A549 (cell line): Measurements from ENCODE around the gene SYCP2. TPM values are rescaled to one million over a fixed set of nuclear protein-coding genes. Genes with fewer than 3 reads are reported as not detected.

Source experiments
- ATAC-seq, 2 experiments: fragments of 200-7000 bp in 1 of 2; fragments of >200 bp in 1 of 2; cut with Nextera tagmentation in 1 of 2; cut with Tn5 transposase in 1 of 2; 3 replicates each; pipeline versions ENCODE4 v1.8.0 to v1.9.1; 2018 to 2020; ENCODE audit warnings: mild to moderate bottlenecking in 1 of 2, moderate library complexity in 1 of 2
- CTCF ChIA-PET: fragments of 300-600 bp; sonication (Branson Sonifier 250); formaldehyde crosslinking; extraction: SDS; loops from one replicate; lab custom pipeline; 2021; ENCODE audit warnings: antibody characterized with exemption, inconsistent platforms; lab: Yijun Ruan, JAX
- POLR2A ChIA-PET: fragments of 350-600 bp; formaldehyde crosslinking; extraction: SDS; loops from one replicate; lab custom pipeline; 2021; ENCODE audit warnings: antibody characterized with exemption, inconsistent platforms; lab: Yijun Ruan, JAX
- DNase-seq, 2 experiments: peaks; one replicate each; pipeline versions ENCODE4 v3.0.0 to v3.0.0-alpha.2; 2011 to 2016; ENCODE audit warnings: low read depth in 1 of 2, low spot score in 1 of 2
- FAIRE-seq: peaks from 2 replicates; lab custom pipeline; 2011; peaks lifted over from hg19 to GRCh38; lab: Jason Lieb, UNC
- H3K27ac ChIP-seq, 2 experiments: fragments of >200 bp; sonication (Bioruptor Twin); formaldehyde crosslinking; 3 replicates each; pipeline ENCODE4 v1.5.1; 2016 to 2017
- H3K4me1 ChIP-seq: fragments of >200 bp; sonication (Bioruptor Twin); formaldehyde crosslinking; 3 replicates; pipeline ENCODE4 v1.6.1; 2016
- H3K4me2 ChIP-seq: fragments of >200 bp; sonication (Bioruptor Twin); formaldehyde crosslinking; 3 replicates; pipeline ENCODE4 v1.6.1; 2016
- H3K4me3 ChIP-seq: fragments of >200 bp; sonication (Bioruptor Twin); formaldehyde crosslinking; 3 replicates; pipeline ENCODE4 v1.5.1; 2016
- H3K9me3 ChIP-seq: fragments of >200 bp; sonication (Bioruptor Twin); formaldehyde crosslinking; 3 replicates; pipeline ENCODE4 v1.6.1; 2016
- CBX2 ChIP-seq: fragments of 200-600 bp; sonication (generic); IDR thresholded peaks from 2 replicates; pipeline ENCODE4 v1.6.1; 2016; ENCODE audit warnings: low read depth, mild to moderate bottlenecking, borderline replicate concordance
- CEBPB ChIP-seq, 2 experiments: fragments of >200 bp in 1 of 2; sonication (Bioruptor Twin) in 1 of 2; formaldehyde crosslinking in 1 of 2; IDR thresholded peaks; 2 replicates each; pipeline ENCODE4 v1.6.1; 2012 to 2016
- CHD2 ChIP-seq: fragments of 150-350 bp; IDR thresholded peaks from 2 replicates; pipeline ENCODE4 v1.6.1; 2014; ENCODE audit warnings: low read length; ENCODE audit not compliant: partially characterized antibody
- EHF ChIP-seq: fragments of 250-450 bp; sonication (Bioruptor Pico); IDR thresholded peaks from 2 replicates; pipeline ENCODE4 v1.5.0; 2020; ENCODE audit warnings: mild to moderate bottlenecking
- FOSB ChIP-seq: fragments of 250-450 bp; sonication (Bioruptor Pico); IDR thresholded peaks from 2 replicates; pipeline ENCODE4 v1.5.0; 2020; ENCODE audit warnings: mild to moderate bottlenecking, moderate library complexity
- HEYL ChIP-seq: fragments of 250-450 bp; sonication (Bioruptor Pico); IDR thresholded peaks from 2 replicates; pipeline ENCODE4 v1.8.0; 2021; ENCODE audit warnings: mild to moderate bottlenecking, moderate library complexity
- JUN ChIP-seq, 2 experiments: fragments of >200 bp; sonication (Bioruptor Twin); formaldehyde crosslinking; IDR thresholded peaks; 2 replicates in 1 of 2; 3 replicates in 1 of 2; pipeline ENCODE4 v1.6.1; 2016 to 2017
- KDM5A ChIP-seq: fragments of 200-600 bp; sonication (generic); IDR thresholded peaks from 2 replicates; pipeline ENCODE4 v1.6.1; 2016; ENCODE audit warnings: antibody characterized with exemption, mild to moderate bottlenecking
- MAZ ChIP-seq: fragments of 150-350 bp; IDR thresholded peaks from 2 replicates; pipeline ENCODE4 v1.6.1; 2014; ENCODE audit warnings: antibody characterized with exemption, low read depth, low read length, borderline replicate concordance
- PHF8 ChIP-seq: fragments of 200-600 bp; sonication (generic); IDR thresholded peaks from 2 replicates; pipeline ENCODE4 v1.6.1; 2016; ENCODE audit warnings: low read depth, mild to moderate bottlenecking, antibody characterized with exemption, moderate library complexity, borderline replicate concordance
- POLR2AphosphoS2 ChIP-seq: conservative IDR thresholded peaks from 2 replicates; pipeline ENCODE4 v1.6.1; 2012; ENCODE audit warnings: low read length, improper control_type of control experiment, inconsistent platforms
- RAD21 ChIP-seq, 2 experiments: fragments of >200 bp in 1 of 2; sonication (Bioruptor Twin) in 1 of 2; formaldehyde crosslinking in 1 of 2; IDR thresholded peaks in 1 of 2; conservative IDR thresholded peaks in 1 of 2; 2 replicates in 1 of 2; 3 replicates in 1 of 2; pipeline ENCODE4 v1.6.1; 2012 to 2018; ENCODE audit warnings: inconsistent platforms in 1 of 2
- RARB ChIP-seq: fragments of 250-450 bp; sonication (Bioruptor Pico); IDR thresholded peaks from 2 replicates; pipeline ENCODE4 v1.8.0; 2021; ENCODE audit warnings: mild to moderate bottlenecking, moderate library complexity
- RCOR1 ChIP-seq: fragments of 150-350 bp; IDR thresholded peaks from 2 replicates; pipeline ENCODE4 v1.6.1; 2014; ENCODE audit warnings: antibody characterized with exemption, low read length, low read depth
- SREBF2 ChIP-seq: fragments of 450-650 bp; IDR thresholded peaks from 2 replicates; pipeline ENCODE4 v1.6.1; 2014; ENCODE audit warnings: mild to moderate bottlenecking, moderate library complexity
- TFCP2L1 ChIP-seq: fragments of 250-450 bp; sonication (Bioruptor Pico); IDR thresholded peaks from 2 replicates; pipeline ENCODE4 v1.5.0; 2021; ENCODE audit warnings: mild to moderate bottlenecking
- ZC3H11A ChIP-seq: fragments of 450-650 bp; IDR thresholded peaks from 2 replicates; pipeline ENCODE4 v1.6.1; 2014; ENCODE audit warnings: antibody characterized with exemption, mild to moderate bottlenecking
- ZSCAN20 ChIP-seq: fragments of 250-450 bp; sonication (Bioruptor Pico); IDR thresholded peaks from 2 replicates; pipeline ENCODE4 v1.8.0; 2022; ENCODE audit warnings: mild to moderate bottlenecking, moderate library complexity
- WGBS: methylation state at CpG from one replicate; pipeline ENCODE4 v1.1.6; 2017; ENCODE audit errors: missing lambda C conversion rate; 5-methylcytosine and 5-hydroxymethylcytosine counted together
- polyA plus RNA-seq, 4 experiments: library from polyadenylated mRNA; depleted of rRNA in 3 of 4; stranded (reverse); fragments of >200 nt; fragmentation: RNase III in 1 of 4; extraction: RNeasy Plus Mini Kit Qiagen cat#74134 plus additional on column Dnase treatment in 1 of 4; gene quantifications; 2 replicates in 3 of 4; 3 replicates in 1 of 4; pipeline ENCODE4 v1.2.3, GENCODE V29; 2011 to 2017
- TF ChIP-seq, protein P1 (sequence below): fragments of >200 bp; sonication (Bioruptor Twin); formaldehyde crosslinking; IDR thresholded peaks from 3 replicates; pipeline ENCODE4 v1.6.1; 2016
- TF ChIP-seq, protein P2 (sequence below): fragments of 150-350 bp; IDR thresholded peaks from 2 replicates; pipeline ENCODE4 v1.6.1; 2014; ENCODE audit warnings: low read depth, mild to moderate bottlenecking, low read length
- TF ChIP-seq, protein P3 (sequence below): fragments of 250-450 bp; sonication (Bioruptor Pico); IDR thresholded peaks from 2 replicates; pipeline ENCODE4 v1.5.0; 2021; ENCODE audit warnings: mild to moderate bottlenecking, moderate library complexity, borderline replicate concordance
- TF ChIP-seq, protein P4 (sequence below): fragments of 200-600 bp; sonication (generic); IDR thresholded peaks from 2 replicates; pipeline ENCODE4 v1.6.1; 2016; ENCODE audit warnings: antibody characterized with exemption, mild to moderate bottlenecking, moderate library complexity

The SYCP2 gene
- polyA plus RNA-seq, 2 of the 4 experiments (the other 2 are of a cell fraction) = 0.52 to 2.1 TPM

DNA sequence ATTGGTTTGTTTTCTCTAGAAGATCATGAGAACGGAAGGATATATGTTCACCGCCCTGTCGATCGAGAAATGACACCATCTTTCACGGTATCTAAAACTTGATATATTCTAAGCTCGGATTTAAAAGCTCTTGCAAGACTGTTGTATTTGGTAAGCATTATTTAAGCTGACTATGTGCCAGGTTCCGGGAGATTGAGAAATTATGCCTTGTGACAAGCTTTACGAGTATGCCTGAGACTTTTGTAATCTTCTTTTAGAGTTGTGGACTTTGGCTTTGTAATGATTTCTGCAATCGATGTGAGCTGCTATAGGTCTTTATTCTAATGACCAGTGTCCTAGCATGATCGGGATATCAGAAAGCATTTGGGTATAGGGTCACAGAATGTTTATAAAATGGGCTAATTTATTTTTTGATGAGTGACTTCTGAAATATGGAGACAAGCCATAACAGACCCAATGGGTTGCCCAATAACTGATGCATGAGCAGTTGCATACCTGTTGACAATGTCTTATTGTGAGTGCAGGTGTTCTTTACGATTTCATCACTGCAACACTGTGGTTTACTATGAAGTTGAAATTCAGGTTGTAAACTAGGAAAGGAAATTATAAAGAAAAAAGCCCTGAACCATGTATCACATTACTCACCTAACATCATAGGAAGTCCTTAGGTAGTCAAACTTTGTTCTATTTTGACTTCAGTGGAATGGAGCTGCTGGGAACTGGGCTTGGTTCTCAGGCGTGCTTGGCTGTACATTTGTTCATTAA, 38.8 kb upstream of the SYCP2 start:
- H3K4me3 ChIP-seq = no peak overlapping the region
- ATAC-seq (no peak), DNase-seq (no peak), FAIRE-seq (no peak)
- CTCF ChIA-PET = interaction anchor here (1.1 to 1.2 kb wide), 2 partner anchors 37 to 38 kb away, joined by 3 to 4 read pairs; no protein-coding TSS in a partner anchor
- H3K9me3 ChIP-seq = no peaks in the 10 kb centered on the region
- H3K4me1 ChIP-seq = no peaks in the 10 kb centered on the region
- POLR2A ChIA-PET = no interaction called here
- 34% methylated on average over 12 of the region's 12 CpGs for WGBS
- no peak overlapping the region for H3K27ac ChIP-seq
- no peak overlapping the region for H3K4me2 ChIP-seq
- TF ChIP-seq ZSCAN20 = no peak
- TF ChIP-seq CBX2 = no peak
- TF ChIP-seq PHF8 = no peak
- TF ChIP-seq, protein P1, sequence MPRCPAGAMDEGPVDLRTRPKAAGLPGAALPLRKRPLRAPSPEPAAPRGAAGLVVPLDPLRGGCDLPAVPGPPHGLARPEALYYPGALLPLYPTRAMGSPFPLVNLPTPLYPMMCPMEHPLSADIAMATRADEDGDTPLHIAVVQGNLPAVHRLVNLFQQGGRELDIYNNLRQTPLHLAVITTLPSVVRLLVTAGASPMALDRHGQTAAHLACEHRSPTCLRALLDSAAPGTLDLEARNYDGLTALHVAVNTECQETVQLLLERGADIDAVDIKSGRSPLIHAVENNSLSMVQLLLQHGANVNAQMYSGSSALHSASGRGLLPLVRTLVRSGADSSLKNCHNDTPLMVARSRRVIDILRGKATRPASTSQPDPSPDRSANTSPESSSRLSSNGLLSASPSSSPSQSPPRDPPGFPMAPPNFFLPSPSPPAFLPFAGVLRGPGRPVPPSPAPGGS = no peak
- TF ChIP-seq RAD21 (conservative IDR thresholded peaks at IDR 0.05 in 1 of 2, IDR thresholded peaks at IDR 0.05 in 1 of 2) = no peak
- TF ChIP-seq ZC3H11A = no peak
- TF ChIP-seq, protein P2, sequence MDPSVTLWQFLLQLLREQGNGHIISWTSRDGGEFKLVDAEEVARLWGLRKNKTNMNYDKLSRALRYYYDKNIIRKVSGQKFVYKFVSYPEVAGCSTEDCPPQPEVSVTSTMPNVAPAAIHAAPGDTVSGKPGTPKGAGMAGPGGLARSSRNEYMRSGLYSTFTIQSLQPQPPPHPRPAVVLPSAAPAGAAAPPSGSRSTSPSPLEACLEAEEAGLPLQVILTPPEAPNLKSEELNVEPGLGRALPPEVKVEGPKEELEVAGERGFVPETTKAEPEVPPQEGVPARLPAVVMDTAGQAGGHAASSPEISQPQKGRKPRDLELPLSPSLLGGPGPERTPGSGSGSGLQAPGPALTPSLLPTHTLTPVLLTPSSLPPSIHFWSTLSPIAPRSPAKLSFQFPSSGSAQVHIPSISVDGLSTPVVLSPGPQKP = no peak
- TF ChIP-seq, all 56 proteins: peak for 0

DNA sequence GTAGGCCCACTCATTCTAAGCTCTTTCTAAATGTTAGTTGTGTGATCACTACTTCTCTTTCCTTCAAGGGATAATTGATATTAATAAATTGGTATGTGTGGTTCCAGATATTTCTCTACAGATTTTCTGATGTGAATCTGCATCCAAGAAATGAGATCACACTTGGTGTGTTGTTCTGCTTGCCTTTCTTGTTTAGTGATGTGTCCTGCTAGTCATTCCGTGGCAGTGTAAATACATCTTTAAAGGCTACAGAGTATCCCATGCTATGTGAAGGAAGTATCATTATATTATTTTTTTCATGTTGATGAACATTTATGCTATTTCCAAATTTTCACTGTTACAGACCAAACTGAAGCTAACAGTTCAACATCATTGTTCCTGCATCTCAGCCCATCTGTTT, 38.0 kb upstream of the SYCP2 start:
- POLR2A ChIA-PET = no interaction called here
- CTCF ChIA-PET = interaction anchor here (1.2 kb wide), 1 partner anchor 38 kb away, joined by 4 read pairs; no protein-coding TSS in a partner anchor
- FAIRE-seq (no peak), ATAC-seq (no peak), DNase-seq (no peak)
- TF ChIP-seq PHF8 (no peak), SREBF2 (no peak), MAZ (no peak), JUN (IDR thresholded peaks at IDR 0.05) (no peak), TFCP2L1 (CRISPR knock-in tag) (no peak), POLR2AphosphoS2 (no peak), CHD2 (no peak), FOSB (CRISPR knock-in tag) (no peak), KDM5A (no peak), RCOR1 (no peak), EHF (no peak), ZSCAN20 (no peak), HEYL (CRISPR knock-in tag) (no peak), CEBPB (IDR thresholded peaks at IDR 0.05) (no peak), RARB (CRISPR knock-in tag) (no peak)
- TF ChIP-seq, protein P3, sequence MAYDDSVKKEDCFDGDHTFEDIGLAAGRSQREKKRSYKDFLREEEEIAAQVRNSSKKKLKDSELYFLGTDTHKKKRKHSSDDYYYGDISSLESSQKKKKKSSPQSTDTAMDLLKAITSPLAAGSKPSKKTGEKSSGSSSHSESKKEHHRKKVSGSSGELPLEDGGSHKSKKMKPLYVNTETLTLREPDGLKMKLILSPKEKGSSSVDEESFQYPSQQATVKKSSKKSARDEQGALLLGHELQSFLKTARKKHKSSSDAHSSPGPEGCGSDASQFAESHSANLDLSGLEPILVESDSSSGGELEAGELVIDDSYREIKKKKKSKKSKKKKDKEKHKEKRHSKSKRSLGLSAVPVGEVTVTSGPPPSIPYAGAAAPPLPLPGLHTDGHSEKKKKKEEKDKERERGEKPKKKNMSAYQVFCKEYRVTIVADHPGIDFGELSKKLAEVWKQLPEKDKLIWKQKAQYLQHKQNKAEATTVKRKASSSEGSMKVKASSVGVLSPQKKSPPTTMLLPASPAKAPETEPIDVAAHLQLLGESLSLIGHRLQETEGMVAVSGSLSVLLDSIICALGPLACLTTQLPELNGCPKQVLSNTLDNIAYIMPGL = no peak
- TF ChIP-seq, protein P4, sequence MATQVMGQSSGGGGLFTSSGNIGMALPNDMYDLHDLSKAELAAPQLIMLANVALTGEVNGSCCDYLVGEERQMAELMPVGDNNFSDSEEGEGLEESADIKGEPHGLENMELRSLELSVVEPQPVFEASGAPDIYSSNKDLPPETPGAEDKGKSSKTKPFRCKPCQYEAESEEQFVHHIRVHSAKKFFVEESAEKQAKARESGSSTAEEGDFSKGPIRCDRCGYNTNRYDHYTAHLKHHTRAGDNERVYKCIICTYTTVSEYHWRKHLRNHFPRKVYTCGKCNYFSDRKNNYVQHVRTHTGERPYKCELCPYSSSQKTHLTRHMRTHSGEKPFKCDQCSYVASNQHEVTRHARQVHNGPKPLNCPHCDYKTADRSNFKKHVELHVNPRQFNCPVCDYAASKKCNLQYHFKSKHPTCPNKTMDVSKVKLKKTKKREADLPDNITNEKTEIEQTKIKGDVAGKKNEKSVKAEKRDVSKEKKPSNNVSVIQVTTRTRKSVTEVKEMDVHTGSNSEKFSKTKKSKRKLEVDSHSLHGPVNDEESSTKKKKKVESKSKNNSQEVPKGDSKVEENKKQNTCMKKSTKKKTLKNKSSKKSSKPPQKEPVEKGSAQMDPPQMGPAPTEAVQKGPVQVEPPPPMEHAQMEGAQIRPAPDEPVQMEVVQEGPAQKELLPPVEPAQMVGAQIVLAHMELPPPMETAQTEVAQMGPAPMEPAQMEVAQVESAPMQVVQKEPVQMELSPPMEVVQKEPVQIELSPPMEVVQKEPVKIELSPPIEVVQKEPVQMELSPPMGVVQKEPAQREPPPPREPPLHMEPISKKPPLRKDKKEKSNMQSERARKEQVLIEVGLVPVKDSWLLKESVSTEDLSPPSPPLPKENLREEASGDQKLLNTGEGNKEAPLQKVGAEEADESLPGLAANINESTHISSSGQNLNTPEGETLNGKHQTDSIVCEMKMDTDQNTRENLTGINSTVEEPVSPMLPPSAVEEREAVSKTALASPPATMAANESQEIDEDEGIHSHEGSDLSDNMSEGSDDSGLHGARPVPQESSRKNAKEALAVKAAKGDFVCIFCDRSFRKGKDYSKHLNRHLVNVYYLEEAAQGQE = no peak
- no peaks in the 10 kb centered on the region for H3K4me1 ChIP-seq
- H3K4me3 ChIP-seq = no peak overlapping the region
- H3K9me3 ChIP-seq = no peaks in the 10 kb centered on the region
- H3K4me2 ChIP-seq = no peak overlapping the region
- 39% methylated on average over 1 of the region's 1 CpG for WGBS
- H3K27ac ChIP-seq = no peak overlapping the region
